Lung (tissue), 12 donors: ENCODE data around the gene PLEKHO2. TPM values are rescaled to one million over a fixed set of nuclear protein-coding genes. Genes with fewer than 3 reads are reported as not detected.

Experiments
- ATAC-seq: fragments of 200-7000 bp; cut with Tn5 transposase; one replicate; pipeline ENCODE4 v1.9.1; 2020; ENCODE audit warnings: moderate number of reproducible peaks; ENCODE audit not compliant: insufficient read depth, low FRiP score
- DNase-seq, 3 donors: peaks; one replicate each; pipeline ENCODE4 v3.0.0-alpha.2; 2013 to 2017
- H3K27ac ChIP-seq, 2 donors: one replicate each; pipeline ENCODE4 v1.5.1; 2013; ENCODE audit warnings: mild to moderate bottlenecking in 2 of 2, moderate library complexity in 2 of 2, control low read depth in 1 of 2, inconsistent platforms in 1 of 2, low read depth in 1 of 2, low read length in 1 of 2
- H3K27me3 ChIP-seq, 3 donors: one replicate each; pipeline ENCODE4 v1.5.1; 2013; ENCODE audit warnings: low read length in 2 of 3; ENCODE audit not compliant: control insufficient read depth in 3 of 3, insufficient read depth in 3 of 3
- H3K36me3 ChIP-seq, 4 donors: one replicate each; pipeline ENCODE4 v1.5.1; 2013; ENCODE audit warnings: low read length in 4 of 4, mild to moderate bottlenecking in 1 of 4, moderate library complexity in 1 of 4; ENCODE audit not compliant: control insufficient read depth in 4 of 4, insufficient read depth in 4 of 4
- H3K4me1 ChIP-seq, 5 donors: one replicate each; pipeline ENCODE4 v1.5.1; 2013; ENCODE audit warnings: low read length in 5 of 5, mild to moderate bottlenecking in 2 of 5, moderate library complexity in 1 of 5; ENCODE audit not compliant: control insufficient read depth in 5 of 5, insufficient read depth in 5 of 5
- H3K4me3 ChIP-seq: one replicate; pipeline ENCODE4 v1.5.1; 2013; ENCODE audit warnings: mild to moderate bottlenecking, control low read depth, moderate library complexity
- H3K9ac ChIP-seq, 2 donors: one replicate each; pipeline ENCODE4 v1.5.1; 2013; ENCODE audit warnings: low read length in 2 of 2, control low read depth in 1 of 2; ENCODE audit not compliant: insufficient read depth in 1 of 2
- H3K9me3 ChIP-seq, 4 donors: one replicate each; pipeline ENCODE4 v1.5.1; 2013; ENCODE audit warnings: low read length in 3 of 4, mild to moderate bottlenecking in 1 of 4, moderate library complexity in 1 of 4; ENCODE audit not compliant: control insufficient read depth in 4 of 4, insufficient read depth in 3 of 4
- WGBS, 2 donors: extraction: QIAGEN DNeasy Blood & Tissue Kit; methylation state at CpG; one replicate each; pipeline ENCODE4 v1.1.7; 2013; 5-methylcytosine and 5-hydroxymethylcytosine counted together
- polyA plus RNA-seq, 2 donors: library from polyadenylated mRNA; stranded (reverse); fragments of 200-250 nt; gene quantifications; one replicate each; pipeline ENCODE4 v1.2.1, GENCODE V29; 2013
- total RNA-seq, 2 donors: library from RNA; depleted of rRNA in 1 of 2; stranded (reverse); fragments of >200 nt in 1 of 2; gene quantifications; one replicate each; pipeline ENCODE4 v1.2.1, GENCODE V29; 2014 to 2021
- TF ChIP-seq, protein P1 (sequence below): IDR thresholded peaks from 2 replicates; pipeline ENCODE4 v1.5.1; 2012; ENCODE audit warnings: mild to moderate bottlenecking; ENCODE audit errors: control extremely low read depth, extremely low read depth
- donor health status: control.
- donor health status: control.
- donor health status: Bipolar disorder and iron deficiency.
- donor health status: healthy.
- donor health status: DM: yes; HTN: yes; CAD: no.

The PLEKHO2 gene
- total and polyA plus RNA-seq, 4 donors = 25.6 to 84.1 (median 56.1) TPM

DNA sequence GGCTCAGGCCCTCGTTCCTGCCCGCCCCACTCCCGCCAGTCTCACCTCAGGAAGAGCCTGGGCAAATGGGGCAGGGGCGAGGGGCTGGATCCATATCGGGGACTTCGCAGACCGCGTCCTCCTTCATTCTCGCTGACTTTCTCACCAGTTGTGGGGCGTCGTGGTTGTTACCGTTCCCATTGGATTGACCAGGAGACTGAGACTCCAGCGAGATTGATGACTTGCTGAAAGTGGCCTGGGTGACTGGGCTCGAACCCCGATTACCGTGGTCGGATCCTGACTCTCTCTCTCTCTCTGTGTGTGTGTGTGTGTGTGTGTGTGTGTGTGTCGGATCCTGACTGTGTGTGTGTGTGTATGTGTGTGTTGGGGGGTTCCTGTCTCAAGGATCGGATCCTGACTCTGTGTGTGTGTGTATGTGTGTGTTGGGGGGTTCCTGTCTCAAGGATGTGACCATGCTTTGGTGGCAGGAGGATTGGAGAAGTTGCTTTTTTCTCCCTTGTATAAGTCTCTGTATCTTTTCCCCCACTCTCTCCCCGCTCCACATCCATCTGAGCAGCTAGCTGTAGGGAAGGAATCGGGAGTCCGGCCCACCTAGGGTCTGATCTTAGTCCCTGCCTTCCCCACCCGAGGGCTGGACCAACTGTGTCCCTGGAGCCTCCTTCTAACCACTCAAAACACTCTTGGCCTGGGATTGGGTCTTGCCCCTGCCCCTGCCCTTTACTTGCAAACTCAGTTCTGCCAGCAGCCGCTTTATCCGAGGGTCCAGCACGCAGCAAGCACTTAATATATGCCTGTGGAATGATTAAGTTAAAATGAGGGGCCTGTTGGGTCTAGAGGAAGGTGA lies 603 bp downstream of the PLEKHO2 start:
- WGBS, 2 donors = 2 to 7% methylated on average over 23 to 26 of the region's 26 CpGs
- Histone ChIP-seq H3K27me3 (no peaks in the 10 kb centered on the region), H3K9me3 (no peaks in the 10 kb centered on the region), H3K4me3 (peak overlapping the region; percentile 86), H3K9ac (peak overlapping the region; percentile 31 to 91), H3K36me3 (peaks cover 0 to 7% (median 2%) of the 10 kb centered on the region in 4 donors), H3K27ac (peak overlapping the region; percentile 73 to 91), H3K4me1 (peaks cover 0 to 47% (median 18%) of the 10 kb centered on the region in 5 donors)
- ATAC-seq = no peak
- DNase-seq = peak in 2 of 3 donors; percentile 46 to 48
- TF ChIP-seq, protein P1, sequence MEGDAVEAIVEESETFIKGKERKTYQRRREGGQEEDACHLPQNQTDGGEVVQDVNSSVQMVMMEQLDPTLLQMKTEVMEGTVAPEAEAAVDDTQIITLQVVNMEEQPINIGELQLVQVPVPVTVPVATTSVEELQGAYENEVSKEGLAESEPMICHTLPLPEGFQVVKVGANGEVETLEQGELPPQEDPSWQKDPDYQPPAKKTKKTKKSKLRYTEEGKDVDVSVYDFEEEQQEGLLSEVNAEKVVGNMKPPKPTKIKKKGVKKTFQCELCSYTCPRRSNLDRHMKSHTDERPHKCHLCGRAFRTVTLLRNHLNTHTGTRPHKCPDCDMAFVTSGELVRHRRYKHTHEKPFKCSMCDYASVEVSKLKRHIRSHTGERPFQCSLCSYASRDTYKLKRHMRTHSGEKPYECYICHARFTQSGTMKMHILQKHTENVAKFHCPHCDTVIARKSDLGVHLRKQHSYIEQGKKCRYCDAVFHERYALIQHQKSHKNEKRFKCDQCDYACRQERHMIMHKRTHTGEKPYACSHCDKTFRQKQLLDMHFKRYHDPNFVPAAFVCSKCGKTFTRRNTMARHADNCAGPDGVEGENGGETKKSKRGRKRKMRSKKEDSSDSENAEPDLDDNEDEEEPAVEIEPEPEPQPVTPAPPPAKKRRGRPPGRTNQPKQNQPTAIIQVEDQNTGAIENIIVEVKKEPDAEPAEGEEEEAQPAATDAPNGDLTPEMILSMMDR = no peak

DNA sequence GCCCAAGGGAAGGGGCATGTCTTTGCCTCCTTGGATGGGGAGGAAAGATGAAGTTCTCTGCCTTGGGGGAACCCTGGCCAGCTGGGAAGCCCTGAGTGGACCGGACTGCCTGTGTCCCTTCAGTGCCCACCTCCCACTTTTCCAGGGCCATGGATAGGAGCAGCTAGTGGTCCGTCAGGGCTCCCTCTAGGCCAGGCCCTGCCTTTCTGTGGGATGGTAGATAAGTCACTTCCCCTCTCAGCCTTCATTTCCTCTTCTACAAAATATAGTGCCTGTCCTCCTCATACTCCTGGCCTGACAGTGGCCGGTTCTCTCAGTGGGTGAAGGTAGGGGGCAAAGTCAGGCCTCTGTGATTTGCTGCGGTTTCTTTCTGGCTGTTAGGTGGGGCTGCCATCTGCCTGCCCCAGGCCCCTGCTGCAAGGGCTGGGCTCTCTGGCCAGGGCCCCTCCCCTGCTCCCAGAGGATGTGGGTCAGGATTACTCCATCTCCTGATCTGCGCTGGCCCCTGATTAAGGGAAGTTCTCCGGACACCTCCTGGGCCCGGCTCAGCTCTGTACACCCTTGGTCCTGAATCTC lies 1.4 kb downstream of the PLEKHO2 start:
- ATAC-seq (no peak), DNase-seq (peak in 1 of 3 donors; percentile 37)
- WGBS, 2 donors = 11 to 26% methylated on average over 7 of the region's 7 CpGs
- H3K9ac ChIP-seq = peak overlapping the region in 1 of 2 donors; percentile 91
- TF ChIP-seq, protein P1 = no peak
- peaks cover 0 to 10% (median 2%) of the 10 kb centered on the region in 4 donors for H3K36me3 ChIP-seq
- no peaks in the 10 kb centered on the region for H3K27me3 ChIP-seq
- H3K27ac ChIP-seq = peak overlapping the region; percentile 72 to 91
- H3K9me3 ChIP-seq = no peaks in the 10 kb centered on the region
- peak overlapping the region; percentile 86 for H3K4me3 ChIP-seq
- peaks cover 0 to 50% (median 21%) of the 10 kb centered on the region in 5 donors for H3K4me1 ChIP-seq

DNA sequence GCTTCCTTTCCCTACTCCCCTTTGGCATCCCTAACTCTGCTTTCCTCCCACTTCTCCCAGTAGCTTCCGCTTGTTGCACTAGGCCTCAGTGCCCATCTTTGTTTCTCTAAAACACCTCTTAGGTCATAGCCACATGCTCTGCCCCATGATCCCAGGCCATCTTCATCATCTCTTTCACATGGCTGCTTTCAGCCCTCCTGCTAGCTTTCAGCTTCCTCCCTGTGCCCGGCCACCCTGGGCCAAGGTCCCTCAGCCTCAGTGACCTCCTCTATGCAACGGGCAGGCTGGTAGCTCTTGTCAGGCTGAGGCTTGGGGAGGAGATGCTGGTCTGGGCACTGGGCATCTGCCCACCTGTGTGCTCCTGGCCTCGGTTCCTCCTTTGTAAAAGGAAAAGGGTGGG lies 2.3 kb downstream of the PLEKHO2 start:
- ATAC-seq (no peak), DNase-seq (no peak)
- WGBS, 2 donors = 47 to 52% methylated on average over 4 of the region's 4 CpGs
- peak overlapping the region; percentile 47 for H3K4me3 ChIP-seq
- H3K27ac ChIP-seq = peak overlapping the region in 1 of 2 donors; percentile 80
- H3K9ac ChIP-seq = peak overlapping the region in 1 of 2 donors; percentile 40
- H3K27me3 ChIP-seq = no peaks in the 10 kb centered on the region
- TF ChIP-seq, protein P1 = no peak
- peaks cover 0 to 50% (median 21%) of the 10 kb centered on the region in 5 donors for H3K4me1 ChIP-seq
- peaks cover 0 to 10% (median 4%) of the 10 kb centered on the region in 4 donors for H3K36me3 ChIP-seq
- H3K9me3 ChIP-seq = no peaks in the 10 kb centered on the region
